GM08714 (cell line): Measurements from ENCODE around the gene ACTRT3.
"Not testable (repeated sequence)": the region's sequence is repeated elsewhere in the genome, so short reads cannot be mapped to it uniquely, and the experiment has no call there.

ENCODE experiments used
- H3K4me3 ChIP-seq: fragments of 200-500 bp; sonication (Bioruptor generic); 2 replicates; pipeline ENCODE4 v1.5.1; 2014; ENCODE audit warnings: mild to moderate bottlenecking, low read length, inconsistent platforms
- ZNF274 ChIP-seq: IDR thresholded peaks from 2 replicates; pipeline ENCODE4 v1.6.1; 2012; ENCODE audit warnings: mild to moderate bottlenecking, low read depth, low read length

The ACTRT3 gene

DNA sequence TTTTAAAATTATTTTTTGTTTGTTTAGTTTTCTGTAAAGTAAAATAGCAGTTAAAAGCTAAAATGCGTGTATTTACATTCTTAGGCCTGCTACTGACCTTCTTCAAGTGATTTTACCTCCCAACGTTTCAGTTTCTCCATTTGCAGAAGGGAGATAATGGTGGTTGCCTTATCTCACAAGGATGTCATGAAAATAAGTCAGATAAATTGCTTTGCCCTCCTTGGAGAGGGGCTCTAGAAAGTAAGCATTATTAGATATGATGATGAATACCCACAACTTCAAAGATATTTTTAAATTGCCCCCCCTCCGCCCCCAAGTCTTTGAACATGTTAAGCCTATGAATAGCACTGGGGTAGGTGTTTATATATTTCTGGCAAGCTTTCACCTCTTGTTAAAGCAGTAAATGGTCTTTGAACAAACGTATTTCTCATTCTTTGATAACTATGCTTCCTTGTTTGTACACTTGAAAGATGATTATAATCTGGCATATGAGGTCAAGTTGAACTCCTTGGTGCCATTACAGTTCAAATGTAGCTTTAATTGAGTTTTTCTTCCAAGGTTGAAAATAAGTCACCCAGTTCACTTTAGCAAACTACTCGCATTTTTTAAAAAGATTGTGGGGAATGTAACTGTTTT is 10.9 kb downstream of the ACTRT3 start:
- H3K4me3 ChIP-seq, result no peak overlapping the region
- no peak for TF ChIP-seq ZNF274

DNA sequence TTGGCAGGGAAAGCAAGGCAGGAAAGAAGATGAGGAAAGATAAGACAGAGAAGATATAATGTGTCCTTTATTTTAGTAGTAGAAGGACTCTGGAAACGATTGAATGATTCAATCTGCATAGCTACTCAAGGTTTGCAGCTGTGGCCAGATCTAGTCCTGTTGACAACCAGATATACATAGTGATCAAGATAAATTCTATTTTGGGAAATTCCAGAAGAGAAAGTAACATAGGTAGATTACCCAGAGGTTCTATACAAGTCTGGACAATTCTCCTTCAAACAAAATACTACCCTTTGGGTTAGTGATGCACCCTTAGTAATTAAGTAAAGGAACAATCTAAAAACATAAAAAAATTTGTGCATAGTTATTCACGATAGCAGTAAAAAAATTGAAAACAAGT is 13.9 kb downstream of the ACTRT3 start:
- TF ChIP-seq ZNF274, result no peak
- no peak overlapping the region for H3K4me3 ChIP-seq

DNA sequence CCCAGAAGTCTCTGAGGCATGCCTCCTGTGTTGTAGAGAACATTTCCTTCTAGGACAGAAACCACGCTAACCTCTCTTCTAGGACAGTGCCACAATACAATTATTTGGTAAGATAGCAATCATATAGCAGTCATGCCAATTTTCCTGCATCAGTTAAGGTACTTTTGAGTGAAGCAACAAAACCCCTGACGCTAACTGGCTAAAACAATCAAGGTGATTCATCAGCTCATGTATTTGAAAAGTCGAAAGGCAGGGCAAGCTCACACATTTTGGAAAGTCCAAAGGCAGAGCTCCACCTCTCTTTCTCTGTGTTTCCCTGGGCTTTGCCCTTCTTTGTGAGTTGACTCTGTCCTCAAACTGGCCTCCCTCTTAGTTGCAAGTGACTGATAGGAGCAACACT is 14.7 kb downstream of the ACTRT3 start:
- no peak overlapping the region for H3K4me3 ChIP-seq
- no peak for TF ChIP-seq ZNF274

DNA sequence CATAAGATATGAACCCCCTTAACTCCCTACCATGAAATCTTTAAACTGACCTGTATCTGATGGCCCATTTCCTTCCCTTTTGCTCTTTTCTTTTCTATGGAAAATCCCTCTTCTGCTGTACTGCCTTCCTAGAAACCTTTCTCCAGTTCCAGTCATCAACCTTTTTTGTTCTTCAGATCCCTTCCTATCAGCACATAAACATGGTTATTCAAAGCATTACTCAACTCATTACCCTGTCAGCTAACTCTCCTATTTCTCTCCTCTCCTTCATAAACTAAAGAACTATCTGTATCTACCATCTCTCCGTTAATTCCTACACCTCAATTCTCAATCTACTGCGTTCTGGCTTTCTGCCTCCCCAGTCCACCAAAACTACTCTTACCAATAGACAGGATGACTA is 17.5 kb downstream of the ACTRT3 start:
- no peak overlapping the region for H3K4me3 ChIP-seq
- TF ChIP-seq ZNF274, result no peak

DNA sequence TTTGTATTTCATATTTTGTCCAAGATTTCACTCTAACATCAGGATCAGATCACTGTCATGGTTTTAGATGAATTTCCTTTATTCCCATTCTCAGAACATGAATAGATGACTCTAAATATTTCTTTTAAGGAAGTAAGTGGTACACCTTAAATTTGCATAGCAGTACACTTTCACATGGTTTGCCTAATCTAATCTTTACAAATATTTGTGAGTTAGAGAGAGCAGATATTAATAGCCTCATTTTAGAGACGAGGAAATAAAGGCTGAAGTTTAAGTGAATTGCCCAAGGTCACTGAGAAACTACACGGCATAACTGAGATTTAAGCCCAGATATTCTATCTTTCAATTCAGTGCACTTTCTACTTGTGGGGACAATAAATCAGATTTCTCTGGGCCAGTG is 18.7 kb downstream of the ACTRT3 start:
- no peak overlapping the region for H3K4me3 ChIP-seq
- TF ChIP-seq ZNF274, result no peak

DNA sequence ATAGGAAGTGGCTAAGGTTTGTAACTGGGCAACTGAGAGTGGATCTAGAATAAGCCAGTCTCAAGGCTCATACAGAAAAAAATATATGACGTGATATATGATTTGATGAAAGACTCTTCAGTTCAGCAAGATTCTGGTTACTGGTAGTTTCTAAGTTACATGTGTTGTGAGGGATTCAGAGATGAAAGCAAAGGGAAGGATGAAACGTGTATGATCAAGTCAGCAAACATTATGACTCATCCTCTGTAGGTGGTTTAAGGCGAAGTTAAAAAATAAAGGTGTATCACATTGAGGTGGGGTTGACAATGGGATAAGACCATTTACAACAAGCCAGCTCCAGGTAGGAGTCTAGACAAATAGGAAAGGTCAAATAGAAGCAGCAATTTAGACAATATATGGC is 20.7 kb downstream of the ACTRT3 start:
- no peak for TF ChIP-seq ZNF274
- H3K4me3 ChIP-seq, result no peak overlapping the region

DNA sequence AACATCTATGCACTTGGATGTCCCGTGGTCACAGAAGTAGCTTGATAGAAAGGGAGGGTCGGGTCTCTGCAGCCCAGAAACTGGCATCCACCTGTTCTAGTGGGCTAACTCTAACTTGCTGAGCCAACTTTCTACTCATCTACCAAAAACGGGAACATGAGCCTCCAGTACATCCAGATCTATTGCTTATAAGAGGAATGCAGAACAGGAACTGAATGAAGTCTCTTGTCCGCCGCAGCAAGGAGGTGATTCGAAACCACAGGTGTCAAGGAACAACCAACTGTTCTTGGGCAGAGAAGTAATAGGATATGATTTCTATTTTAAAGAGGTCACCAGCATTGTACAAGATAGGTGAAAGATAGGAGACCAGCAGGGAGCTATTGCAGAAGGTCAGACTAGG is 22.4 kb downstream of the ACTRT3 start:
- H3K4me3 ChIP-seq, result no peak overlapping the region
- no peak for TF ChIP-seq ZNF274

DNA sequence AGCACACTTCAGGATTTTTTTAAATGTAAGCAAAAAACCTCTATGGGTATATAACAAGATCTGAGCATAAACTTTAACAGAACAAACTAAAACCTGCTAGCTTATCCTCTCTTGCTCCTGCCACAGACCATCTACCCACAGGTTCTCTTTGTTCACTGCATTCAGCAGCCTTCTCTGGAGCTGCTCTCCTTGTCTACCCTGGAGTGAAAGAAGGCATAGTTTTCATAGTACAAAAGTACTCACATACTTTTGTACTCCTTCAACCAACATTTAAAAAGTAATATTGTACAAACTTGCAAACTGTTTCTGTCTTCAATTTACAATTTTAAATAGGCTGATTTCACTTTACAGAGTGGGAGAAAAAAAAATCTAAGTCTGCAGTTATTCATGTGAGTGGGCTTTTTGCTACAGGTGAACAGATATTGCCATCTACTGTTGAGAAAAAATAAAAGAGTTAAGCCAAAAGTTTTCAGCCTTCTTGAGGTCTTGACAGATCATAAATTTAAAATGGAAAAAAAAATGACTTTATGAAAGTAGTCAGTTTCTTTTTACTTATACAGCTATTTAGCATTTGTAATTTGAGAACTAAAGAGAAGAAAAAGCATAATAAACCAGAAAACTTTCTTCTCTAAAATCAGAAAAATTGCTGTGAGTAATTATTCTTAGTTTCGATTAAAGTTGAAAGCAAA is 24.9 kb downstream of the ACTRT3 start:
- H3K4me3 ChIP-seq, result no peak overlapping the region
- TF ChIP-seq ZNF274, result no peak

DNA sequence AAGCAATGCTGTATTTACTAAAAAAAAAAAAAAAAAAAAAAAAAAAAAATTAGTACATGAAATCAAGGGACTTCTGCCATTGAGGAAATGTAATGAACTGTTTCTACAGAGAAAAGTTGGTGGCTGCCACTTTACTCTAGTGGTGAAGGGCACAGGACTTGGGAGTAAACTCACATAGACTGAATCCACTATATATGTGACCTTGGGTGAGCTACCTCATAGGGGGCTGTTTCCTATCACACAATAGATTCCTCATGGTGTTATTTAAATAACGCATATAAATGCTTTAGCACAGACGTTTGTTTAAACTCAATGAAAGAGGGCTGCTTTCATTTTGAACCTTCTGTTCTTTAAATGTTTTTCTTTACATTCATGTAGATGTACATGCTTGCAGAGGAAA is 30.3 kb downstream of the ACTRT3 start:
- TF ChIP-seq ZNF274, result no peak

DNA sequence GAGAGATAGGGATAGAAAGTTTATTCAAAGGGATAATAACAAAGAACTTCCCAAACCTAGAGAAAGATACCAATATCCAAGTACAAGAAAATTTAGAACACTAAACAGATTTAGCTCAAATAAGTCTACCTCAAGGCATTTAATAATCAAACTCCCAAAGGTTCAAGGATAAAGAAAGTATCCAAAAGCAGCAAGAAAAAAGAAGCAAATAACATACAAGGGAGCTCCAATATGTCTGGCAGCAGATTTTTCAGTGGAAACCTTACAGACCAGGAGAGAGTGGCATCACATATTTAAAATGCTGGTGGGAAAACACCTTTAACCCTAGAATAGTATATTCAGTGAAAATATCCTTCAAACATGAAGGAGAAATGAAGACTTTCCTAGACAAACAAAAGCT is 37.5 kb downstream of the ACTRT3 start:
- H3K4me3 ChIP-seq, result not testable (repeated sequence)

More for the DNA sequence above, 30.3 kb downstream of the ACTRT3 start:
- H3K4me3 ChIP-seq, result no peak overlapping the region

DNA sequence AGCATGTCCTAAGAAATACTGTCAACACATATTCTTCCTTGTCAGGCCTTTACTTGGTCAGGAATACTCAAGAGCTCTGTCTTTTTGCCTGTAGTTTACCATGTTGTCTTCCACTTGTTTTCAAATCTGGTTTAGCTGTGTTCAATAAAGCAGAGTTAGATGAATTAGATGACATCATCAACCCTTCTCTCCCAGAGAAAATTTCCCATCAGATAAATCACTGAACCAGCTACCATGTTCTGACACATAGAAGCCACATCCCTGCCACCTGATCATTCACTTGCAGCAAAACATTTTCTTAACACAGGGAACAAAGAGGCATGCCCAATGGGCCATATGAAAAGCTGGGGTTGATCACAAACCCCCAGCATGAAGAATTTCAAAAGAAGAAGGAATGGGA is 46.6 kb downstream of the ACTRT3 start:
- no peak for TF ChIP-seq ZNF274
- H3K4me3 ChIP-seq, result no peak overlapping the region

DNA sequence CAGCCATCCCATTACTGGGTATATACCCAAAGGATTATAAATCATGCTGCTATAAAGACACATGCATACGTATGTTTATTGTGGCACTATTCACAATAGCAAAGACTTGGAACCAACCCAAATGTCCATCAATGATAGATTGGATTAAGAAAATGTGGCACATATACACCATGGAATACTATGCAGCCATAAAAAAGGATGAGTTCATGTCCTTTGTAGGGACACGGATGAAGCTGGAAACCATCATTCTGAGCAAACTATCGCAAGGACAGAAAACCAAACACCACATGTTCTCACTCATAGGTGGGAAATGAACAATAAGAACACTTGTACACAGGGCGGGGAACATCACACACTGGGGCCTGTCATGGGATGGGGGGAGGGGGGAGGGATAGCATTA is 50.9 kb downstream of the ACTRT3 start:
- H3K4me3 ChIP-seq, result not testable (repeated sequence)
